HAP-1 (cell line): Measurements from ENCODE around the gene TTLL11.

Experiments
- DNase-seq, 2 experiments: peaks; one replicate each; pipeline ENCODE4 v3.0.0-alpha.2; 2016 to 2020; ENCODE audit warnings: low spot score in 2 of 2
- H3K27me3 ChIP-seq: fragments of 250-450 bp; sonication (Bioruptor Pico); 2 replicates; pipeline ENCODE4 v1.5.1; 2020; ENCODE audit warnings: low read depth, mild to moderate bottlenecking, moderate library complexity
- H3K36me3 ChIP-seq: fragments of 250-450 bp; sonication (Bioruptor Pico); replicated peaks from 2 replicates; pipeline ENCODE4 v1.5.1; 2020; ENCODE audit warnings: mild to moderate bottlenecking
- H3K4me1 ChIP-seq: fragments of 250-450 bp; sonication (Bioruptor Pico); 2 replicates; pipeline ENCODE4 v1.5.1; 2020; ENCODE audit warnings: mild to moderate bottlenecking
- H3K4me3 ChIP-seq: fragments of 250-450 bp; sonication (Bioruptor Pico); 2 replicates; pipeline ENCODE4 v1.5.1; 2020; ENCODE audit warnings: mild to moderate bottlenecking, moderate library complexity
- H3K9me3 ChIP-seq: fragments of 250-450 bp; sonication (Bioruptor Pico); 2 replicates; pipeline ENCODE4 v1.5.1; 2020; ENCODE audit warnings: mild to moderate bottlenecking, moderate library complexity
- in situ Hi-C: fragments of 300-500 bp; cut with MboI; formaldehyde crosslinking; loops from 3 replicates; pipeline ENCODE4 v1.14.3; 2020; ENCODE audit warnings: low sequenced_read_pairs, inconsistent platforms, mixed read lengths

Gene TTLL11

DNA sequence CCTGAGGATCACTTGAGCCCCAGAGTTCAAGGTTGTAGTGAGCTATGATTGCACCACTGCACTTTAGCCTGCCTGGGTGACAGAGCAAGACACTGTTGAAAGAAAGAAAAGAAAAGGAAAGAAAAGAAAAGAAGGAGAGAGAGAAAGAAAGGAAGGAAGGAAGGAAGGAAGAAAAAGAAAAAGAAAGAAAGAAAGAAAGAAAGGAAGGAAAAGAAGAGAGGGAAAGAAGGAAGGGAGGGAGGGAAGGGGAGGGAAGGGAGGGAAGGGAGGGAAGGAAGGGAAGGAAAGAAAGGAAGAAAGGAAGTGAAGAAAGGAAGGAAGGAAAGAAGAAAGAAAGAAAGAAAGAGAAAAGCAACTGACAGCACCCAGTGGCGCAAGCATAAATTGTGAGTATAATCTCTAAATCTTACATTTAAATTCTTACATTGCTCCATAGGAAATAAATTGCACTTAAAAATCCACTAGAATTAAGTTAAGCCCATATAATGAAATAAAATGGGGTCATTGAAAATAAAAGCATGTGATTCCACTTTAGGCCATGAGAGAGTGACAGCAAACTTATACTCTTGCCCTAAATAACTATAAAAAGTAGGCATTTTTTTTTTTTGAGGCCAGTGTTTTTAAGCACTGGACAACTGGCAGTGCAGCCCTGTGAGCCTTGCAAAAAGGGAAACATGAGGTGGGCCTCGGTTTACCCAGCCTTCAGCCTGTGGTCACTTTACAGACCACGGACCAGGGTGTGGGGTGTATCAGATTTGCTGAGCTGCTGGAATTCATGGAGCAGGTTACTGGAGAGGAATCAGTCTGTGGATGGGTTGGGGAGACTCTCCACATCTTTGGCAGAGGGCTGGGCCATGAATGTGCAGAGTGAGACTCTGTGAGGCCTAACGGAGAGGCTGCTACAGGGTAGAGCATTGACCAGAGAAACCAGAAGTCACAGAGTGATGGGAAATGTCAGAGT is 175.5 kb downstream of the TTLL11 start:
- Histone ChIP-seq H3K9me3 (no peaks in the 10 kb centered on the region), H3K27me3 (no peaks in the 10 kb centered on the region), H3K36me3 (no peaks in the 10 kb centered on the region), H3K4me1 (peaks cover 10% of the 10 kb centered on the region; the same call in 1 of the 2 replicates), H3K4me3 (no peak overlapping the region)
- no peak for DNase-seq
- in situ Hi-C loops: no loop called here

GRCh38 chr9:121915304-121915625 is 177.8 kb downstream of the TTLL11 start:
- no peaks in the 10 kb centered on the region for H3K27me3 ChIP-seq
- H3K9me3 ChIP-seq: no peaks in the 10 kb centered on the region
- in situ Hi-C loops: no loop called here
- no peaks in the 10 kb centered on the region for H3K36me3 ChIP-seq
- no peak overlapping the region for H3K4me3 ChIP-seq
- H3K4me1 ChIP-seq: no peaks in the 10 kb centered on the region
- DNase-seq: no peak

GRCh38 chr9:121914604-121915303 is 178.4 kb downstream of the TTLL11 start:
- in situ Hi-C loops: no loop called here
- H3K4me3 ChIP-seq: no peak overlapping the region
- H3K9me3 ChIP-seq: no peaks in the 10 kb centered on the region
- H3K36me3 ChIP-seq: no peaks in the 10 kb centered on the region
- H3K4me1 ChIP-seq: no peaks in the 10 kb centered on the region
- DNase-seq: no peak
- no peaks in the 10 kb centered on the region for H3K27me3 ChIP-seq

DNA sequence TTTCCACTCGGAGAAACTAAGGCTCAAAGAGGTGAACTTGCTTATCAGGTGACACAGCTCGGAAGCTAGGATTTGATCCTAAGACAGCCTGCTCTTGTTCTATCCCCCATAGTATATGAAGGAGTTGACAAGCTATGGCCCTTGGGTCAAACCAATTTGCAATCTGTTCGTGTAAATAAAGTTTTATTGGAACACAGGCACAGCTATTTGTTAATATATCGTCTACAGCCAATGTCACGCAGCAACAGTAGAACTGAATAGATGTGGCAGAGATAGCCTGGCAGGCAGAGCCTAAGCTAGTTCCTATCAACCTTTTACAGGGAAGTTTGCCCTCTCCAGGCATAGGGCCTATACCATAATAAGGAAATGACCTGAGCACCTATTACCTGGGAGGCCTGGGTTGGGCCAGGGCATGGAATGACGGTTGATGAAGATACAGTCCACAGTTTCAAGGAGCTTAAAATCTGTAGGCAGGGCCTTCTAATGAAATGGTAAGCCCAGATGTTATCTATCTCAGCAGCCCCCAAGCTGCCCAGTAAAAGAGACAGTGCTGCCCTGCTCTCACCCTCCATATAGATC is 179.0 kb downstream of the TTLL11 start:
- no peak overlapping the region for H3K4me3 ChIP-seq
- no peaks in the 10 kb centered on the region for H3K4me1 ChIP-seq
- DNase-seq: no peak
- in situ Hi-C loops: no loop called here
- H3K9me3 ChIP-seq: no peaks in the 10 kb centered on the region
- H3K27me3 ChIP-seq: no peaks in the 10 kb centered on the region
- H3K36me3 ChIP-seq: no peaks in the 10 kb centered on the region

DNA sequence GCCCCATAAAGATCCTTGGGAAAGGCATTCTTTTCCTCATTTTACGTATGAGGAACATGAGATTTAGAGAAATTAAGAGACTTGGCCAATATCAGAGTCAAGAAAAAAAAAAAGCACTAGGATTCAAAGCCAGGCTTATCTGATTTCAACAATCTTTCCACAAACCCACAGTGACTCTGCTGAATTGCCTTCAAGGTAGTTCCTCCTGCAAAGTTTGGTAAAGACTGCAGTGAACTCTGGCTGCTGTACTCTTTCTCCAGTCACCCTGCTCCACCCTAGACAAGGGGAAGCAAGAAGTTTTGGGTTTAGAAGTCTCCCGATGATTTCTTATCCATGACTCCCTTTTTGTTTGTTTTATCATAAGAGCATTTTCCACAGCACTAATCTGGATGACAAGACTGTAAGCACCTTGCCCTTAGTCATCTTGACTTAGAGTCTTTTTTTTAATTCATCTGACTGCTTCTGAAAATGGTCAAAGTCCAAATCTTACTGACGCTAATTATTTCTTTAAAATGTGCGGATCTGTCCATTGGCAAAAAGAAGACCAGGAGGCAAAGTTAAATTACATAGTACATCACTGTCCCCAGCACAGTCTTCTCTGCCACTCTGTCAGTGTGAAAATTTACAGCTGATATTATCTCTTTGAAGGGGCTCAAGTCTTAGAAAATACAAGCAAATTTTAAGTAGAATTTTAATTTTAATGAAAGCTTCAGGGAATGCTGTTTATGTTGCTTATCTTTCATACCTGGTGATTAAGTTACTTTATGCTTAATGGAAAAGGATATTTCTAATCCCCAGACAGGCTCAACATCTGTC is 180.1 kb downstream of the TTLL11 start:
- DNase-seq: no peak
- no peaks in the 10 kb centered on the region for H3K36me3 ChIP-seq
- no peak overlapping the region for H3K4me3 ChIP-seq
- no peaks in the 10 kb centered on the region for H3K27me3 ChIP-seq
- no peaks in the 10 kb centered on the region for H3K9me3 ChIP-seq
- H3K4me1 ChIP-seq: no peaks in the 10 kb centered on the region
- in situ Hi-C loops: no loop called here

GRCh38 chr9:121910491-121911040 is 182.5 kb downstream of the TTLL11 start:
- H3K36me3 ChIP-seq: no peaks in the 10 kb centered on the region
- H3K4me1 ChIP-seq: no peaks in the 10 kb centered on the region
- H3K9me3 ChIP-seq: no peaks in the 10 kb centered on the region
- no peaks in the 10 kb centered on the region for H3K27me3 ChIP-seq
- DNase-seq: no peak
- no peak overlapping the region for H3K4me3 ChIP-seq
- in situ Hi-C loops: no loop called here

DNA sequence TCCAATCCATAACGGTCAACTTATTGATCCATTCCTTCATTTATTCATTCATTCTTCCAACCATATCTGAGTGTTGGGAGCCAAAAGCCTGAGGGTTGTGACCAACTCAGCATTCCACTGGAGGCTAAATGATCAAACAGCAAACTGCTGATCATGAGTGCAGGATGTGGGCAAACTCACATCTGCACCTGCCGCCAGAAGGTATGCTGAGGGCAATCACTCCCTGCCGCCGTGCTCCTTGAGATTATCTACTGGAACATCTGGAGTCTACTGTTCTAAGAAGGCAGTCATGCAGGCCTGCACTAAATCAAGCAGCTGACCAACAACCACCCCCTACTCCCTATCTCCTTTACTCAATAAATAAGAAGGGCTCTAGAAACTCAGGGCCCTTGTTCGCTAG is 184.0 kb downstream of the TTLL11 start:
- Histone ChIP-seq H3K36me3 (no peaks in the 10 kb centered on the region), H3K4me1 (no peaks in the 10 kb centered on the region), H3K27me3 (no peaks in the 10 kb centered on the region), H3K9me3 (no peaks in the 10 kb centered on the region), H3K4me3 (no peak overlapping the region)
- in situ Hi-C loops: no loop called here
- DNase-seq: no peak

DNA sequence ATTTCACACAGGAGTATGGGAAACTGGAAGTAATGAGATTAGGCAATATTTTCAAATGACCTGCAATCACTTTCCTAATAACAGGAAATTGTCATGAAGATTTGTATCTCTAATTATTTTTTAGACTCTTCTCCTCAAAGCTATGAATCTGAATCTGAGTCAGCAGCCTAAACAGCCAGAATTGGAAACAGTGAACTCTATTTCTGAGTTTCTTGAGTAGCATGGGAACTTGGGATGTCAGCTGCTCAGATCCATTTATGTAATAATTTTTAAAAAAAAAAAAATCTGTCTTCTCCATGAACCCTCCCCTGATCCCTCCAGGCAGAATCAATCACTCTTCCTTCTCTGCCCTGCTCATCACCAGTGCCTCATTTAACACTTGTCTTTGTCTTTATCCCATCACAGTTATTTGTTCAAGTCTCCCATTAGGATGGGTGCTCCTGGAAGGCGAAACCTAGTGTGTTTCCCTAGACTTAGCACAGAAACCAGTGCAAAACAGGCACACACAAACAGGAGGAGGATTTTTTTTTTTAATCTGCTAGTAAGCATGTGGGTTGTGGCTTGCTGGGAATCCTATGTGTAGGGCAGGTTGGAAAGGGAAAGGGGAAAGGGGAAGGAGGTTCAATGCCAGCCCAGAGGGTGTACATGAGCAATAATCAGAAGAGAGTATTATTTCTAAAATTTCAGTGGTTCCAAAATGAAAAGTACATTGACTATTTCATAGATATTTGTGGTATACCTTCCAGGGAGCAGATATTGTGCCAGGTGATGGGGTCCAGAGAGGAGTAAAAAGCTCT is 186.8 kb downstream of the TTLL11 start:
- no peaks in the 10 kb centered on the region for H3K9me3 ChIP-seq
- in situ Hi-C loops: no loop called here
- H3K36me3 ChIP-seq: no peaks in the 10 kb centered on the region
- no peak for DNase-seq
- no peaks in the 10 kb centered on the region for H3K4me1 ChIP-seq
- H3K27me3 ChIP-seq: no peaks in the 10 kb centered on the region
- no peak overlapping the region for H3K4me3 ChIP-seq

DNA sequence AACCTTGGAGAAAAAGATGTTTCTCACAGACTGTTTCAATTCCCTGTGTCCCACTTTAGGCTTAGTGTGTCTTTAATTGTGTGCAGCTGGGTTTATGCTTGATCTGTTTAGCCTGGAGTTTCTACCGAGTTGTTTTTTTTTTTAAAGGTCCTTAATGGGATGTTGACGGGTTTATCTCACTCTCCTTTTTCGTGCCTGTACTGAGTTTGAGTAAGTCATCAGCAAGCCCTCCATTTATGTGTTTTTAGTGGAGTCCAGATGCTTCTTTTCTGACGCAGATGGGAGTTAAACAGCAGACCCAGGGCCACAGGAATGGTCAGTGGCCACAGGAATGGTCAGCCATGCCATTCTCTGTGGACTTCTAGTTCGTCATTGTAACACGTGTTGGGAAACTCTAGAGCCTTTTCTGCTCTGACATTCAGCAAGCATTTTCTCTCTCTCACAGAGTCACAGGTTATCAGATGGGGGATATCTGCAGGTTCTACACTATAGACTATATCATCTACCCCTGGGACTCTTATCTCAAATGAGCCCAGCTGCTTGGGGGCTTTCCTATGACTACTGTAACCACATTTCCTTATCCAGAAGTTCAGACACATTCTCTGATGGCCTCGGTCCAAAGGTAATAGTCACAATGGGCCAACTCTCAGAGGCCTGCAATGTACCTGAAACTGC is 190.5 kb downstream of the TTLL11 start:
- DNase-seq: no peak
- in situ Hi-C loops: no loop called here
- Histone ChIP-seq H3K4me1 (no peaks in the 10 kb centered on the region), H3K9me3 (peaks cover 12% of the 10 kb centered on the region; the same call in 1 of the 2 replicates), H3K27me3 (no peaks in the 10 kb centered on the region), H3K36me3 (no peaks in the 10 kb centered on the region), H3K4me3 (no peak overlapping the region)

DNA sequence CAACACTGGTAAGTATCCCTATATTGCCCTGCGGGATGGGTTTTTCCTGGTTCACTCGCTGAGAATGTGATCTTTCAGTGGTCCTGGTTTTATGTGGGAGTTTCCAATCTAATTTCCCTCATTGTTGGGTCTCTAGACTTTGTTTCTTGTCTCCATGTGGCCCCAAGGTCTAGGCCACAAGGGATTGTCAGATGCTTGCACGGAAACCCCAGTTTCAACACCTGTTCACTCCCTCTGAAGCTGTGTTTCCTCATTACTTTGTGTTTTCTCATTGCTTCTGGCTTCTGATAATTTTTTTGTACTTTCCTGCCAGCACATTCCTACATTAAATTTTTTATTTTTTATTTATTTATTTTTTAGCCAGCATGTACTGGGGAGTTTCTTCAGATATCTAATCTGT is 191.5 kb downstream of the TTLL11 start:
- Histone ChIP-seq H3K4me3 (no peak overlapping the region), H3K9me3 (peaks cover 12% of the 10 kb centered on the region; the same call in 1 of the 2 replicates), H3K4me1 (no peaks in the 10 kb centered on the region), H3K36me3 (no peaks in the 10 kb centered on the region), H3K27me3 (no peaks in the 10 kb centered on the region)
- no peak for DNase-seq
- in situ Hi-C loops: no loop called here

GRCh38 chr9:121900163-121900562 is 192.9 kb downstream of the TTLL11 start:
- Histone ChIP-seq H3K4me3 (no peak overlapping the region), H3K4me1 (no peaks in the 10 kb centered on the region), H3K27me3 (no peaks in the 10 kb centered on the region), H3K36me3 (no peaks in the 10 kb centered on the region), H3K9me3 (peaks cover 12% of the 10 kb centered on the region; the same call in 1 of the 2 replicates)
- in situ Hi-C loops: no loop called here
- DNase-seq: no peak

DNA sequence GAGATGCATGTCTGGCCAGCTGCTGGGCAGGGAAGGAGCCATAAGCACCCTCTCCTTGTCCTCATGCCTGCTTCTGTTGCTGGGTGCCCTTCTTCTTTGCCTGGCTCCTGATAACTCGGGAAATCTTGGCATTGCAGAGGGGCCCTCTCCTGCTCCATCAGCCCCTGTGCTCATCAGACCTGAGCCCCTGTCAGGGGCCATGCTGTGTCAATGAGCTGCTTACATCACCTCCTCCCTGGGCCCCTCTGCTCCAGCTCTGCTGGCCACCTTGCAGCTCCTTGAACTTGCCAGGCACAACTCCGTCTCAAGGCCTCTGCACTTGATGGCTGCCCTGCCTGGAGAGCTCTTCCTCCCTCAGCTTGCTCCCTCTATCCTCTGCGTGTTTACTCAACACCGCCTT is 194.3 kb downstream of the TTLL11 start:
- Histone ChIP-seq H3K36me3 (no peaks in the 10 kb centered on the region), H3K27me3 (no peaks in the 10 kb centered on the region), H3K4me3 (no peak overlapping the region), H3K4me1 (no peaks in the 10 kb centered on the region), H3K9me3 (peaks cover 12% of the 10 kb centered on the region; the same call in 1 of the 2 replicates)
- DNase-seq: no peak
- in situ Hi-C loops: no loop called here
